K562 (cell line): ENCODE data around the gene DHX29. TPM values are rescaled to one million over a fixed set of nuclear protein-coding genes. Genes with fewer than 3 reads are reported as not detected.

Experiments used
- ATAC-seq: fragments of 200-7000 bp; cut with Tn5 transposase; 3 replicates; pipeline ENCODE4 v1.9.1; 2020; ENCODE audit warnings: moderate library complexity
- BruUV-seq: library from RNA; stranded (reverse); fragments of 400-500 nt; replicated peaks from 2 replicates; lab custom pipeline; 2021; lab: Mats Ljungman, UMichigan
- CTCF ChIA-PET: fragments of 300-600 bp; formaldehyde crosslinking; extraction: SDS; loops from one replicate; lab custom pipeline; 2021; ENCODE audit warnings: low intra/inter-chr PET ratio; lab: Yijun Ruan, JAX
- POLR2A ChIA-PET: fragments of 300-600, 350-650 bp; sonication (Branson Sonifier 250); formaldehyde crosslinking; extraction: SDS; loops from one replicate; lab custom pipeline; 2021; ENCODE audit warnings: antibody characterized with exemption, inconsistent platforms; lab: Yijun Ruan, JAX
- DNase-seq, 4 experiments: peaks; one replicate each; pipeline versions ENCODE4 v3.0.0 to v3.0.0-alpha.2; 2011 to 2018; ENCODE audit warnings: low spot score in 3 of 4, mixed read lengths in 3 of 4; ENCODE audit errors: extremely low read depth in 1 of 4
- FAIRE-seq: peaks from 2 replicates; lab custom pipeline; 2011; peaks lifted over from hg19 to GRCh38; lab: Jason Lieb, UNC
- H2AFZ ChIP-seq: 2 replicates; pipeline ENCODE4 v1.6.0; 2011; ENCODE audit warnings: low read depth, low read length, control low read depth, inconsistent platforms
- H3K27ac ChIP-seq: fragments of 200-600 bp; 3 replicates; pipeline ENCODE4 v1.8.0; 2011; ENCODE audit warnings: low read depth, mild to moderate bottlenecking, control low read depth, inconsistent platforms, low read length, moderate library complexity, mixed read lengths; ENCODE audit errors: extremely low read depth
- H3K27me3 ChIP-seq, 2 experiments: fragments of 300-600 bp in 1 of 2; 2 replicates in 1 of 2; 3 replicates in 1 of 2; pipeline versions ENCODE4 v1.6.0 to v1.8.0; 2011; ENCODE audit warnings: inconsistent platforms in 2 of 2, low read length in 2 of 2, mild to moderate bottlenecking in 1 of 2, mixed read lengths in 1 of 2, moderate library complexity in 1 of 2; ENCODE audit not compliant: control insufficient read depth in 2 of 2, insufficient read depth in 2 of 2
- H3K36me3 ChIP-seq: fragments of 300-600 bp; 3 replicates; pipeline ENCODE4 v1.8.0; 2011; ENCODE audit warnings: mild to moderate bottlenecking, low read length, inconsistent platforms; ENCODE audit not compliant: control insufficient read depth, insufficient read depth
- H3K4me1 ChIP-seq, 2 experiments: fragments of 200-600 bp in 1 of 2; replicated peaks in 1 of 2; 2 replicates in 1 of 2; 3 replicates in 1 of 2; pipeline versions ENCODE4 v1.5.1 to v1.8.0; 2011; ENCODE audit warnings: inconsistent platforms in 2 of 2, low read length in 2 of 2, mild to moderate bottlenecking in 1 of 2, mixed read lengths in 1 of 2, moderate library complexity in 1 of 2; ENCODE audit not compliant: control insufficient read depth in 2 of 2, insufficient read depth in 2 of 2
- H3K4me2 ChIP-seq: 2 replicates; pipeline ENCODE4 v1.6.1; 2011; ENCODE audit warnings: low read length, control low read depth, inconsistent platforms, mixed read lengths; ENCODE audit not compliant: insufficient read depth
- H3K4me3 ChIP-seq: fragments of 200-600 bp; sonication (generic), shearing (Covaris generic); 2 replicates; pipeline ENCODE4 v1.5.1; 2016; ENCODE audit warnings: control low read depth, inconsistent platforms
- H3K79me2 ChIP-seq: fragments of 200-600 bp; 3 replicates; pipeline ENCODE4 v1.8.0; 2011; ENCODE audit warnings: low read length, inconsistent platforms; ENCODE audit not compliant: control insufficient read depth, insufficient read depth
- H3K9ac ChIP-seq, 2 experiments: 2 replicates each; pipeline versions ENCODE4 v1.6.0 to v1.6.1; 2011; ENCODE audit warnings: low read depth in 2 of 2, low read length in 2 of 2, control low read depth in 1 of 2, inconsistent platforms in 1 of 2, mild to moderate bottlenecking in 1 of 2, mixed read lengths in 1 of 2; ENCODE audit not compliant: insufficient read depth in 1 of 2
- H3K9me1 ChIP-seq: one replicate; pipeline ENCODE4 v1.6.0; 2011; ENCODE audit warnings: inconsistent platforms, mild to moderate bottlenecking, low read length, moderate library complexity; ENCODE audit not compliant: control insufficient read depth, insufficient read depth
- H3K9me3 ChIP-seq: replicated peaks from 2 replicates; pipeline ENCODE4 v1.5.1; 2011; ENCODE audit warnings: low read depth, low read length, inconsistent platforms; ENCODE audit not compliant: control insufficient read depth, insufficient read depth
- H4K20me1 ChIP-seq: replicated peaks from 2 replicates; pipeline ENCODE4 v1.6.1; 2011; ENCODE audit warnings: low read length, inconsistent platforms, mixed read lengths; ENCODE audit not compliant: control insufficient read depth, insufficient read depth
- ELF1 ChIP-seq: fragments of 200-800 bp; sonication (Bioruptor generic); IDR thresholded peaks from 2 replicates; pipeline ENCODE4 v1.6.1; 2016; ENCODE audit warnings: missing genetic modification characterization, missing compliant biosample characterization
- EZH2 ChIP-seq: IDR thresholded peaks from 2 replicates; pipeline ENCODE4 v1.6.1; 2012; ENCODE audit warnings: low read depth, mild to moderate bottlenecking, inconsistent platforms, low read length, borderline replicate concordance
- MXI1 ChIP-seq: IDR thresholded peaks from 2 replicates; pipeline ENCODE4 v1.6.1; 2011; ENCODE audit warnings: low read depth, mild to moderate bottlenecking, improper control_type of control experiment, low read length
- TAL1 ChIP-seq: fragments of 450-650 bp; IDR thresholded peaks from 2 replicates; pipeline ENCODE4 v1.6.1; 2016; ENCODE audit warnings: mild to moderate bottlenecking
- WGBS: fragments of 100-300 bp; shearing (Covaris generic); methylation state at CpG from one replicate; pipeline ENCODE4 v1.1.6; 2016; ENCODE audit warnings: low coverage, mixed read lengths; ENCODE audit not compliant: insufficient coverage; ENCODE audit errors: missing lambda C conversion rate; 5-methylcytosine and 5-hydroxymethylcytosine counted together
- in situ Hi-C: fragments of 300-500 bp; cut with MboI; formaldehyde crosslinking; loops from 4 replicates; pipeline ENCODE4 v1.15.0; 2018; ENCODE audit warnings: inconsistent platforms, mixed read lengths
- intact Hi-C: fragments of 100-400 bp; cut with micrococcal nuclease; formaldehyde crosslinking; loops from 2 replicates; pipeline ENCODE4 v1.14.2; 2022
- polyA plus RNA-seq, 8 experiments: library from polyadenylated mRNA; depleted of rRNA in 4 of 8; stranded (reverse) in 5 of 8; unstranded in 3 of 8; fragments of >200 nt; fragmentation: Nextera tagmentation in 2 of 8; fragmentation: Illumina TruSeq in 1 of 8; extraction: Ambion mirVana in 2 of 8; extraction: Trizol in 1 of 8; gene quantifications; 2 replicates each; pipeline versions ENCODE4 v1.2.1 to v1.2.3, GENCODE V29; 2011 to 2014; ENCODE audit warnings: inconsistent platforms in 1 of 8, missing spikeins in 1 of 8
- total RNA-seq, 7 experiments: library from RNA; depleted of rRNA in 6 of 7; stranded (reverse); fragments of >200 nt in 6 of 7; fragmentation: Illumina TruSeq in 2 of 7; extraction: Trizol in 2 of 7; gene quantifications; 2 replicates each; pipeline versions ENCODE4 v1.2.1 to v1.2.3, GENCODE V29; 2011 to 2021; ENCODE audit warnings: low replicate concordance in 1 of 7
- TF ChIP-seq, protein P1 (sequence below): fragments of 250-450 bp; sonication (Bioruptor Pico); IDR thresholded peaks from 2 replicates; pipeline ENCODE4 v1.4.0; 2020; ENCODE audit warnings: mild to moderate bottlenecking, moderate library complexity

Gene DHX29
- total and polyA plus RNA-seq, 9 of the 15 experiments (the other 6 are each of a cell fraction or from before 2014, with no cell fraction given), result 7.5 to 42.1 (median 25.0) TPM

GRCh38 chr5:55331321-55331720 lies 23.8 kb upstream of the DHX29 start:
- H3K9ac ChIP-seq, result no peak overlapping the region
- no peak for FAIRE-seq
- 90% methylated on average over 3 of the region's 3 CpGs for WGBS
- H3K27me3 ChIP-seq, result no peaks in the 10 kb centered on the region
- no peak overlapping the region for H3K27ac ChIP-seq
- H3K36me3 ChIP-seq, result peaks cover 92% of the 10 kb centered on the region
- DNase-seq, result no peak
- H3K79me2 ChIP-seq, result peaks cover 74% of the 10 kb centered on the region
- peaks cover 0 to 2% of the 10 kb centered on the region in 2 experiments; a peak in 1 of 5 replicates for H3K4me1 ChIP-seq
- in situ Hi-C loops (no loop called here), intact Hi-C loops (no loop called here)
- no peaks in the 10 kb centered on the region for H3K9me3 ChIP-seq
- no peaks in the 10 kb centered on the region for H4K20me1 ChIP-seq
- BruUV-seq, result no TSS peak
- no peak for TF ChIP-seq ELF1 (tag)
- no peak for TF ChIP-seq EZH2
- TF ChIP-seq MXI1, result no peak
- TF ChIP-seq, protein P1, sequence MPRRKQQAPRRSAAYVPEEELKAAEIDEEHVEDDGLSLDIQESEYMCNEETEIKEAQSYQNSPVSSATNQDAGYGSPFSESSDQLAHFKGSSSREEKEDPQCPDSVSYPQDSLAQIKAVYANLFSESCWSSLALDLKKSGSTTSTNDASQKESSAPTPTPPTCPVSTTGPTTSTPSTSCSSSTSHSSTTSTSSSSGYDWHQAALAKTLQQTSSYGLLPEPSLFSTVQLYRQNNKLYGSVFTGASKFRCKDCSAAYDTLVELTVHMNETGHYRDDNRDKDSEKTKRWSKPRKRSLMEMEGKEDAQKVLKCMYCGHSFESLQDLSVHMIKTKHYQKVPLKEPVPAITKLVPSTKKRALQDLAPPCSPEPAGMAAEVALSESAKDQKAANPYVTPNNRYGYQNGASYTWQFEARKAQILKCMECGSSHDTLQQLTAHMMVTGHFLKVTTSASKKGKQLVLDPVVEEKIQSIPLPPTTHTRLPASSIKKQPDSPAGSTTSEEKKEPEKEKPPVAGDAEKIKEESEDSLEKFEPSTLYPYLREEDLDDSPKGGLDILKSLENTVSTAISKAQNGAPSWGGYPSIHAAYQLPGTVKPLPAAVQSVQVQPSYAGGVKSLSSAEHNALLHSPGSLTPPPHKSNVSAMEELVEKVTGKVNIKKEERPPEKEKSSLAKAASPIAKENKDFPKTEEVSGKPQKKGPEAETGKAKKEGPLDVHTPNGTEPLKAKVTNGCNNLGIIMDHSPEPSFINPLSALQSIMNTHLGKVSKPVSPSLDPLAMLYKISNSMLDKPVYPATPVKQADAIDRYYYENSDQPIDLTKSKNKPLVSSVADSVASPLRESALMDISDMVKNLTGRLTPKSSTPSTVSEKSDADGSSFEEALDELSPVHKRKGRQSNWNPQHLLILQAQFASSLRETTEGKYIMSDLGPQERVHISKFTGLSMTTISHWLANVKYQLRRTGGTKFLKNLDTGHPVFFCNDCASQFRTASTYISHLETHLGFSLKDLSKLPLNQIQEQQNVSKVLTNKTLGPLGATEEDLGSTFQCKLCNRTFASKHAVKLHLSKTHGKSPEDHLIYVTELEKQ (CRISPR knock-in tag), result no peak
- no peak for TF ChIP-seq TAL1
- no peak overlapping the region for H3K4me3 ChIP-seq
- ChIA-PET POLR2A (no interaction called here), CTCF (no interaction called here)
- H2AFZ ChIP-seq, result no peak overlapping the region
- no peak overlapping the region for H3K4me2 ChIP-seq
- no peaks in the 10 kb centered on the region for H3K9me1 ChIP-seq
- no peak for ATAC-seq
